ENCODE measurements around the gene NID2.
A peak's percentile ranks its signal among the peaks of the same experiment; 100 is the strongest.

NID2 gene

GRCh38 chr14:52010173-52010693, 58.6 kb downstream of the NID2 start:
- no peak overlapping the region for H3K27ac ChIP-seq
- DNase-seq (ENCODE audit: low read depth, low spot score): no peak

GRCh38 chr14:52008136-52008535, 60.7 kb downstream of the NID2 start:
- no peak for DNase-seq (ENCODE audit: low read depth, low spot score)
- no peak overlapping the region for H3K27ac ChIP-seq

- DNase-seq (ENCODE audit: low read depth, low spot score): no peak
- H3K27ac ChIP-seq: no peak overlapping the region
Observed at GRCh38 chr14:52007637-52008036, 61.2 kb downstream of the NID2 start.

DNA sequence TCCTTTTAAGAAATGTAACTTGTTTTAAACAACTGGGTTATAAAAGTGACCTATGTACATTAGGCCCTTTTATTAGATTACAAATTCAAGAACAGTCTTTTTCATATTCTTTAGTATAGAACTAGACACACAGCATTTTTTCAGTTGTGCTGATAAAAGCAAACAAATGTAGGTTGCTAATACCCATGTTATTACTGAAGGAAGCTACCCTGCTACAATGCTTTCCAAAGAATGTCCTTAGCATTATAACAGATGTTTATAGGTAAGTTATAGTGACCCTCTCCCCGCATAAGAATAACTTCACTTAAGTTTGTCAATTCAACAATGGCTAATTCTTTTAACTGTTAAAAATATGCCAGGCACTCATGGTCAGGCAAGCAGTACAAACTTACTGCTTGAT, 61.6 kb downstream of the NID2 start:
- no peak for DNase-seq (ENCODE audit: low read depth, low spot score)
- no peak overlapping the region for H3K27ac ChIP-seq

- no peak overlapping the region for H3K27ac ChIP-seq
- no peak for DNase-seq (ENCODE audit: low read depth, low spot score)
Observed at GRCh38 chr14:52006361-52006760, 62.5 kb downstream of the NID2 start.

GRCh38 chr14:52005625-52006024, 63.2 kb downstream of the NID2 start:
- H3K27ac ChIP-seq: no peak overlapping the region
- DNase-seq (ENCODE audit: low read depth, low spot score): no peak

DNA sequence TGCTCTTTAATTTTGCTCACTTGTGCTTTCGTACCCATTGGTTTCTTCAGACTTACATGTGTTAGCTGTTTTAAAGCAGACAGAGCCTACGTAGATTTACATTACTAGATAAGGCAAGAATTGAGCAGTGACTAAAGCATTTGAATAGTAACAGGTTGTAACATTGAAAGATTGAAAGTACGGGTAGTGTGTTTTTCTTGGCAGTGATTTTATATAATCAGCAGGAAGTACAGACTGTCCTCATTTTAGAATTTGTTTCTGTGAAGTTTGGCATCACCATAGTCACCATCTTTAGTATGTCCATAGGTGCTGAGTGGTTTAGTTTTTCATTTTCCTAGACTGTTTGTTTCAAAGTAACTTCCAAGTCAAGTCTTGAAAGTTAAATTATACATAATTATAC, 65.5 kb downstream of the NID2 start:
- no peak overlapping the region for H3K27ac ChIP-seq
- no peak for DNase-seq (ENCODE audit: low read depth, low spot score)

GRCh38 chr14:52002542-52002941, 66.3 kb downstream of the NID2 start:
- DNase-seq (ENCODE audit: low read depth, low spot score): no peak
- no peak overlapping the region for H3K27ac ChIP-seq

GRCh38 chr14:52000696-52001095, 68.2 kb downstream of the NID2 start:
- no peak overlapping the region for H3K27ac ChIP-seq
- DNase-seq (ENCODE audit: low read depth, low spot score): no peak

DNA sequence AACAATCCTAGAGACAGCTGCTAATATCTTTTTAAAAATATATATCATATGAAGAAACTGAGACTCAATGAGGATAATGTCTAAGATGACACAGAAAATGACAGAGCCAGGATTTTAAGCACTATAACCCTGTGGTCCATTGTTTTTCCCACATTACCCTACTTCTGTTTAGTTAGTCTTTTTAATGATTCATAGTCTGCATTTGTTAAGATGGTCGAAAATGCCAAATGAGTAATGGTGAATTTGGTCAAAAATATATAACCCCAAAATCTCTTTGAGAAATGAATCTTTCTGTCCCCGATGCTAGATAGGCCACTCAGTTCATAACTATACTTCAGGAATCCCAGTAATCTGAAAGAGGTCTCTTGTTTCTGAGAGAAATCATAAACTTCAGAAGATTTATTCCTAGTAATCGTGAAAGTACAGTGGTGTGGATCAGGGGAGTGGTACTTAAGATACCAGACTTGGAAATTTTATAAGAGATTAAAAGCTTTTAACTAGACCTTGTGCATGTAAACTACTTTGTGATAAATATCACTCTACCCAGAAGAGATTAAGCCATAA, 68.8 kb downstream of the NID2 start:
- no peak overlapping the region for H3K27ac ChIP-seq
- no peak for DNase-seq (ENCODE audit: low read depth, low spot score)

DNA sequence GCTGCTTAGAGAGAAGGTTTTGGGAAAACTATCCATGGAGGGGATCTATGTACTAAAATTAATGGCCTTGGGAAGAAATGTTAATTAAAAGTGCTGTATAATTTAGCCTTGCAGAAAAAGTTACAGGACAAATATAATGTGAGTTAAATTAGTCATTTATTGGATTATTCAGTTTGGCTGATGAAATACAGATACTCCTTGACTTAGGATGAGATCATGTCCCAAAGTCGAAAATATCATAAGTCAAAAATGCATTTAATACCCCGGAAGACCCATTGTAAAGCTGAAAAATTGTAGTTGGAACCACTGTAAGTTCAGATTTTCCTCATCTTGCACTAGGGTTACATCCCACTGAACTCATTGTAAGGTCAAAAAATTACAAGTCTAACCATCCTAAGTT, 69.8 kb downstream of the NID2 start:
- no peak overlapping the region for H3K27ac ChIP-seq
- no peak for DNase-seq (ENCODE audit: low read depth, low spot score)

DNA sequence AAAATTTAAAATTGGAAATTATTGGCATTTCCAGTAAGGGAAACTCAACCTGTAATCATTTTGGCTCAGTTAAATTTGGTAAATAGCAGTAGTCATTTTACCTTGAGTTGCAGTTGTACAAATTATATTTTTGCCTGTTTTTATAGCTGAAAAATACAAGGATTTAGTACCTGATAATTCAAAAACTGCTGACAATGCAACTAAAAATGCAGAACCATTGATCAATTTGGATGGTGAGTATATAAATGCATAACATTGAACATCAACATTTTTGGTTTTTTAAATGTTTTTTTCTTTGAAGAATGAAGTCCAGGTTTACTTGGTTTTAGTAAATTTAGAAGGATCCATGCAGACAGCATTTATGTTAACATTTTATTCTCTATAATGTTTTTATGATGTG, 70.5 kb downstream of the NID2 start:
- no peak for DNase-seq (ENCODE audit: low read depth, low spot score)
- no peak overlapping the region for H3K27ac ChIP-seq

DNA sequence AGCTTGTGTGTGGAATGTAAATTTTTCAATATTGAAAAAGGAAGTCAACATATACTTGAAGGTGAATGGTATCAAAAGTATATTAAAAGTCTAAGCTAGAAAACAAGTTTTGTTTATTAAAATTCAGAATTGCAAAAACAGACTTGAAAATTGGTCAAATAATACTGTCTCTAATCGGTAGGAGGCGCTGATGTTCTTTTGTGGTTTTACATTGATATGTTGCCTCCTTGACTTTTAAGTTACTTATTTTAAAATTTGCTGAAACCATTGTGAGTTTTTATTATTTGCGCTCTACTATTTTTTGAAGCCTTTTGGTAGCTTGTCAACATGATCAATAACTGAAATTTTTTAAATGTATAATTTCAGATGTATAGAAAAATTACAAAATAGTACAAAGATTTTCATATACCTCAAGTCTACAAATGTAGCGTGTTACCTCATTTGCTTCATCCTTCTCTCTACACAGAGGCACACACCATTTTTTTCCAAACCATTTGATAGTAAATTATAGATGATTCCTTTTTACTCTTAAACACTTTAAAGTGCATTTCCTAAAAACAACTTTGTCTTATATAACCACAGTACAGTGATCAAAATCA, 72.6 kb downstream of the NID2 start:
- DNase-seq (ENCODE audit: low read depth, low spot score): no peak
- H3K27ac ChIP-seq: no peak overlapping the region

- no peak overlapping the region for H3K27ac ChIP-seq
- no peak for DNase-seq (ENCODE audit: low read depth, low spot score)
Observed at GRCh38 chr14:51993285-51993920, 75.5 kb downstream of the NID2 start.

GRCh38 chr14:51990488-51990887, 78.4 kb downstream of the NID2 start:
- no peak overlapping the region for H3K27ac ChIP-seq

GRCh38 chr14:51989293-51990234, 79.3 kb downstream of the NID2 start, which contains the start of gene RTRAF:
TSS of gene RTRAF (plus strand) at chr14:51989546. CDS start at chr14:51989640, 94 bp downstream.
- DNase-seq (ENCODE audit: low read depth, low spot score): peak; percentile 68
- H3K27ac ChIP-seq: peak within 1 kb of the TSS; percentile 58

More at GRCh38 chr14:51990488-51990887, 78.4 kb downstream of the NID2 start:
- DNase-seq (ENCODE audit: low read depth, low spot score): no peak

DNA sequence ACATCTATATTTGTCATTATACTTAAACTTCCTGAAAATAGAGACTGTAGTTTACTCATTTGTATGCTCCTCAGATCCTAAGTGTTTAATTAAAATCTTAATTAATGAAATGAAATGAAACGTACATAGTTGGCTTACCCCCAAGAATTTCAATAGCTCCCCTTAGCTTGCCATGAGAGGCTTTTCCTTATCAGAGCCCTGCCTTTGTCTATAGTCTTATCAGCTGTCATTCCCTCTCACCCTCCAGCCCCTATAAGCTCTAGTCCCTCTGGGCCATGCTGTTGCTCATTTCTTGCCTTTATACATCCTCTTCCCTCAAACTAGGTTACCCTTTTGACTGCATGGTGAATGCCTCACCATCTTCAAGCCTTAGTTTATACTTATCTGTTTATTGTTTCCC, 80.6 kb downstream of the NID2 start:
- no peak for DNase-seq (ENCODE audit: low read depth, low spot score)
- no peak overlapping the region for H3K27ac ChIP-seq

- no peak for DNase-seq (ENCODE audit: low read depth, low spot score)
- no peak overlapping the region for H3K27ac ChIP-seq
Observed at GRCh38 chr14:51981218-51981854, 87.5 kb downstream of the NID2 start.

DNA sequence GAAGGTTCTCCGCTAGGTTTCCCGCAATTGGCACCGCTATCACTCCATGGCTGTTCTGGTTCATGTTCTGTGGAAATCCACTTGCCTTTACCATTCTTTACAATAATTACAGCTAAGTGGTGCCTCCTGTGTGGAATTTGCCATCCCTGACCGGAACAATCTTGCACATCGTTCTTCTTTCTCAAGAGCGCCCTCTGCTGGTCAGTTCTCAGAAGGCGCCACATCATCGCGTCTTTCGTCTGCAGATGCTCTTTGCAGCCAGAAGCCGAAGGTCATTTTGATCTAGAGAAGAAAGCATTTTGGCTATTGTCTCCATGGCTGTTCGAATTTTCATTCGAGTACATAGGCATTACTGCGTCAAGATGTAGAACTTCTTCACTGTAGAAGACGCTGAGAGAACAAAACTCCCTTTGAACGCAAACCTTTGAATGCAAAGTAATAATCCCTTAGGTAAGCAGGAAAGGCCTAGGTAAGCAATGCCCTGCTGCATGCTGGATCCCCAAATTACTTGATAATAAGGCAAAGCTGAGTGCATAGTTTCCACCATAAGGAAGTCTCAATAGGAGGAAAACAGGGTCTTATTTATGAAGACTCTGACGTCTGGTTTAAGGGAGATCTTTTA, 89.7 kb downstream of the NID2 start:
- no peak for DNase-seq (ENCODE audit: low read depth, low spot score)
- no peak overlapping the region for H3K27ac ChIP-seq

GRCh38 chr14:51978681-51979085, 90.2 kb downstream of the NID2 start:
- no peak overlapping the region for H3K27ac ChIP-seq
- no peak for DNase-seq (ENCODE audit: low read depth, low spot score)

Data from epithelial cell of prostate (primary cell).